Gastrocnemius medialis (tissue), 4 donors: Measurements from ENCODE around the gene CXXC4.

Experiments
- POLR2A ChIP-seq, 2 donors: fragments of 450-650 bp; IDR thresholded peaks; one replicate each; pipeline ENCODE4 v1.6.1; 2017; ENCODE audit warnings: antibody characterized with exemption in 2 of 2, mild to moderate bottlenecking in 2 of 2, moderate library complexity in 2 of 2
- TF ChIP-seq, protein P1 (sequence below), 5 experiments: fragments of 450-650 bp in 3 of 5; fragments of 200-600 bp in 2 of 5; sonication (generic) in 2 of 5; IDR thresholded peaks in 4 of 5; conservative IDR thresholded peaks in 1 of 5; 1 replicate in 4 of 5; 2 replicates in 1 of 5; pipeline ENCODE4 v1.5.1; 2016 to 2019; ENCODE audit warnings: antibody characterized with exemption in 5 of 5, mild to moderate bottlenecking in 3 of 5, moderate library complexity in 3 of 5

GRCh38 chr4:104502471-104502870, 7.8 kb upstream of the CXXC4 start:
- TF ChIP-seq, protein P1, sequence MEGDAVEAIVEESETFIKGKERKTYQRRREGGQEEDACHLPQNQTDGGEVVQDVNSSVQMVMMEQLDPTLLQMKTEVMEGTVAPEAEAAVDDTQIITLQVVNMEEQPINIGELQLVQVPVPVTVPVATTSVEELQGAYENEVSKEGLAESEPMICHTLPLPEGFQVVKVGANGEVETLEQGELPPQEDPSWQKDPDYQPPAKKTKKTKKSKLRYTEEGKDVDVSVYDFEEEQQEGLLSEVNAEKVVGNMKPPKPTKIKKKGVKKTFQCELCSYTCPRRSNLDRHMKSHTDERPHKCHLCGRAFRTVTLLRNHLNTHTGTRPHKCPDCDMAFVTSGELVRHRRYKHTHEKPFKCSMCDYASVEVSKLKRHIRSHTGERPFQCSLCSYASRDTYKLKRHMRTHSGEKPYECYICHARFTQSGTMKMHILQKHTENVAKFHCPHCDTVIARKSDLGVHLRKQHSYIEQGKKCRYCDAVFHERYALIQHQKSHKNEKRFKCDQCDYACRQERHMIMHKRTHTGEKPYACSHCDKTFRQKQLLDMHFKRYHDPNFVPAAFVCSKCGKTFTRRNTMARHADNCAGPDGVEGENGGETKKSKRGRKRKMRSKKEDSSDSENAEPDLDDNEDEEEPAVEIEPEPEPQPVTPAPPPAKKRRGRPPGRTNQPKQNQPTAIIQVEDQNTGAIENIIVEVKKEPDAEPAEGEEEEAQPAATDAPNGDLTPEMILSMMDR (IDR thresholded peaks at IDR 0.05 in 4 of 5, conservative IDR thresholded peaks at IDR 0.05 in 1 of 5) = no peak
- no peak for TF ChIP-seq POLR2A (IDR thresholded peaks at IDR 0.05)
